Ovary (tissue), 3 donors: ENCODE data around the gene SDHAF2.

Source experiments
- CTCF ChIP-seq, 3 donors: fragments of 450-650 bp in 2 of 3; fragments of 200-600 bp in 1 of 3; IDR thresholded peaks; one replicate each; pipeline versions ENCODE4 v1.5.1 to v1.8.0; 2016 to 2022; ENCODE audit warnings: antibody characterized with exemption in 3 of 3, mild to moderate bottlenecking in 1 of 3
- EP300 ChIP-seq: sonication (generic); formaldehyde crosslinking; IDR thresholded peaks from one replicate; pipeline ENCODE4 v1.6.1; 2017; ENCODE audit warnings: antibody characterized with exemption
- POLR2A ChIP-seq: fragments of 450-650 bp; IDR thresholded peaks from one replicate; pipeline ENCODE4 v1.6.1; 2017; ENCODE audit warnings: antibody characterized with exemption, mild to moderate bottlenecking, moderate library complexity
- donor health status: DM: no; HTN: no; CAD: no.

- TF ChIP-seq CTCF (IDR thresholded peaks at IDR 0.05) (no peak), POLR2A (no peak), EP300 (no peak)
Observed at GRCh38 chr11:61429346-61429690, 606 bp upstream of the SDHAF2 start.
